HepG2 (cell line): ENCODE measurements around the gene LOC128125822.

Experiments
- KAT8 ChIP-seq: IDR thresholded peaks from 2 replicates; pipeline ENCODE4 v1.6.1; 2016; ENCODE audit warnings: missing genetic modification reagents, missing compliant biosample characterization
- MEIS2 ChIP-seq: sonication (generic); formaldehyde crosslinking; IDR thresholded peaks from 2 replicates; pipeline ENCODE4 v1.9.0; 2021; ENCODE audit warnings: mild to moderate bottlenecking, missing genetic modification reagents
- ZNF83 ChIP-seq: sonication (generic); formaldehyde crosslinking; IDR thresholded peaks from 2 replicates; pipeline ENCODE4 v1.4.0; 2020; ENCODE audit warnings: missing genetic modification reagents, mild to moderate bottlenecking, borderline replicate concordance
- TF ChIP-seq, protein P1 (sequence below), 2 experiments: sonication (generic) in 1 of 2; formaldehyde crosslinking in 1 of 2; IDR thresholded peaks; 2 replicates each; pipeline versions ENCODE4 v1.4.0 to v1.6.1; 2016 to 2020; ENCODE audit warnings: borderline replicate concordance in 1 of 2, low read depth in 1 of 2, mild to moderate bottlenecking in 1 of 2, missing genetic modification reagents in 1 of 2
- TF ChIP-seq, protein P2 (sequence below): IDR thresholded peaks from 2 replicates; pipeline ENCODE4 v1.6.1; 2016; ENCODE audit warnings: mild to moderate bottlenecking
- TF ChIP-seq, protein P3 (sequence below): IDR thresholded peaks from 2 replicates; pipeline ENCODE4 v1.6.1; 2016; ENCODE audit warnings: low read depth, control low read depth
- TF ChIP-seq, protein P4 (sequence below): IDR thresholded peaks from 2 replicates; pipeline ENCODE4 v1.6.1; 2016; ENCODE audit warnings: control low read depth
- TF ChIP-seq, protein P5 (sequence below): IDR thresholded peaks from 2 replicates; pipeline ENCODE4 v1.6.1; 2012; ENCODE audit warnings: low read depth, low read length, improper control_type of control experiment
- TF ChIP-seq, protein P6 (sequence below): sonication (generic); formaldehyde crosslinking; IDR thresholded peaks from 2 replicates; pipeline ENCODE4 v1.5.0; 2020; ENCODE audit warnings: mild to moderate bottlenecking, missing genetic modification reagents, borderline replicate concordance

LOC128125822 gene

DNA sequence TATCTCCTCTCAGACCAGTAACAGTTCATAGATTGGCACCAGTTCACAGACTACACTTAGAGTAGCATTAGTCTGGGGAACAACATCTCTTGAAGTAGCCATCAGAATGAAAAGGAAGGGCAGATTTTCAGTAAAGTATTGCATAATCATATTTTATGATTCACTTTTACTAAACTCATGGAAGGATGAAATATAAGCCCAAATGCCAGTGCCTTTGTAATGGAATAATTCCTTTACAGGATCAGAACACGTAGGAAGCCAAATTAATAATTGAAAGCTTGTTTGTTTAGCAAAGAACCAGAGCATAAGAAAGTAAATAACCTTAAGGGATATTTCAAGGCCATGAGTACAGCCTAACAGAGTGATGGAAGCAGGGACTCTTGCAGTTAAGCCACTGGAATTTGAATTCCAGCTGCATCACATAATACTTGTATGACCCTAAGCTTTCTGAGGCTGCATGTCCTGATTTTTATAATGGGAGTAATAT is 11.4 kb upstream of the LOC128125822 start (continued):
- TF ChIP-seq, protein P1, sequence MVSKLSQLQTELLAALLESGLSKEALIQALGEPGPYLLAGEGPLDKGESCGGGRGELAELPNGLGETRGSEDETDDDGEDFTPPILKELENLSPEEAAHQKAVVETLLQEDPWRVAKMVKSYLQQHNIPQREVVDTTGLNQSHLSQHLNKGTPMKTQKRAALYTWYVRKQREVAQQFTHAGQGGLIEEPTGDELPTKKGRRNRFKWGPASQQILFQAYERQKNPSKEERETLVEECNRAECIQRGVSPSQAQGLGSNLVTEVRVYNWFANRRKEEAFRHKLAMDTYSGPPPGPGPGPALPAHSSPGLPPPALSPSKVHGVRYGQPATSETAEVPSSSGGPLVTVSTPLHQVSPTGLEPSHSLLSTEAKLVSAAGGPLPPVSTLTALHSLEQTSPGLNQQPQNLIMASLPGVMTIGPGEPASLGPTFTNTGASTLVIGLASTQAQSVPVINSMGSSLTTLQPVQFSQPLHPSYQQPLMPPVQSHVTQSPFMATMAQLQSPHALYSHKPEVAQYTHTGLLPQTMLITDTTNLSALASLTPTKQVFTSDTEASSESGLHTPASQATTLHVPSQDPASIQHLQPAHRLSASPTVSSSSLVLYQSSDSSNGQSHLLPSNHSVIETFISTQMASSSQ (IDR thresholded peaks at IDR 0.05; ENCODE audit: low read depth), result peak; percentile 39; the same call in 1 of the 2 replicates
- TF ChIP-seq, protein P1 (CRISPR knock-in tag; IDR thresholded peaks at IDR 0.05; ENCODE audit: borderline replicate concordance), result no peak
- TF ChIP-seq, protein P2, sequence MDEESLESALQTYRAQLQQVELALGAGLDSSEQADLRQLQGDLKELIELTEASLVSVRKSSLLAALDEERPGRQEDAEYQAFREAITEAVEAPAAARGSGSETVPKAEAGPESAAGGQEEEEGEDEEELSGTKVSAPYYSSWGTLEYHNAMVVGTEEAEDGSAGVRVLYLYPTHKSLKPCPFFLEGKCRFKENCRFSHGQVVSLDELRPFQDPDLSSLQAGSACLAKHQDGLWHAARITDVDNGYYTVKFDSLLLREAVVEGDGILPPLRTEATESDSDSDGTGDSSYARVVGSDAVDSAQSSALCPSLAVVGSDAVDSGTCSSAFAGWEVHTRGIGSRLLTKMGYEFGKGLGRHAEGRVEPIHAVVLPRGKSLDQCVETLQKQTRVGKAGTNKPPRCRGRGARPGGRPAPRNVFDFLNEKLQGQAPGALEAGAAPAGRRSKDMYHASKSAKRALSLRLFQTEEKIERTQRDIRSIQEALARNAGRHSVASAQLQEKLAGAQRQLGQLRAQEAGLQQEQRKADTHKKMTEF (CRISPR knock-in tag), result no peak
- TF ChIP-seq, protein P3, sequence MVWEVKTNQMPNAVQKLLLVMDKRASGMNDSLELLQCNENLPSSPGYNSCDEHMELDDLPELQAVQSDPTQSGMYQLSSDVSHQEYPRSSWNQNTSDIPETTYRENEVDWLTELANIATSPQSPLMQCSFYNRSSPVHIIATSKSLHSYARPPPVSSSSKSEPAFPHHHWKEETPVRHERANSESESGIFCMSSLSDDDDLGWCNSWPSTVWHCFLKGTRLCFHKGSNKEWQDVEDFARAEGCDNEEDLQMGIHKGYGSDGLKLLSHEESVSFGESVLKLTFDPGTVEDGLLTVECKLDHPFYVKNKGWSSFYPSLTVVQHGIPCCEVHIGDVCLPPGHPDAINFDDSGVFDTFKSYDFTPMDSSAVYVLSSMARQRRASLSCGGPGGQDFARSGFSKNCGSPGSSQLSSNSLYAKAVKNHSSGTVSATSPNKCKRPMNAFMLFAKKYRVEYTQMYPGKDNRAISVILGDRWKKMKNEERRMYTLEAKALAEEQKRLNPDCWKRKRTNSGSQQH (CRISPR knock-in tag), result no peak
- TF ChIP-seq, protein P4, sequence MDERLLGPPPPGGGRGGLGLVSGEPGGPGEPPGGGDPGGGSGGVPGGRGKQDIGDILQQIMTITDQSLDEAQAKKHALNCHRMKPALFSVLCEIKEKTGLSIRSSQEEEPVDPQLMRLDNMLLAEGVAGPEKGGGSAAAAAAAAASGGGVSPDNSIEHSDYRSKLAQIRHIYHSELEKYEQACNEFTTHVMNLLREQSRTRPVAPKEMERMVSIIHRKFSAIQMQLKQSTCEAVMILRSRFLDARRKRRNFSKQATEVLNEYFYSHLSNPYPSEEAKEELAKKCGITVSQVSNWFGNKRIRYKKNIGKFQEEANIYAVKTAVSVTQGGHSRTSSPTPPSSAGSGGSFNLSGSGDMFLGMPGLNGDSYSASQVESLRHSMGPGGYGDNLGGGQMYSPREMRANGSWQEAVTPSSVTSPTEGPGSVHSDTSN (CRISPR knock-in tag), result no peak
- TF ChIP-seq, protein P5, sequence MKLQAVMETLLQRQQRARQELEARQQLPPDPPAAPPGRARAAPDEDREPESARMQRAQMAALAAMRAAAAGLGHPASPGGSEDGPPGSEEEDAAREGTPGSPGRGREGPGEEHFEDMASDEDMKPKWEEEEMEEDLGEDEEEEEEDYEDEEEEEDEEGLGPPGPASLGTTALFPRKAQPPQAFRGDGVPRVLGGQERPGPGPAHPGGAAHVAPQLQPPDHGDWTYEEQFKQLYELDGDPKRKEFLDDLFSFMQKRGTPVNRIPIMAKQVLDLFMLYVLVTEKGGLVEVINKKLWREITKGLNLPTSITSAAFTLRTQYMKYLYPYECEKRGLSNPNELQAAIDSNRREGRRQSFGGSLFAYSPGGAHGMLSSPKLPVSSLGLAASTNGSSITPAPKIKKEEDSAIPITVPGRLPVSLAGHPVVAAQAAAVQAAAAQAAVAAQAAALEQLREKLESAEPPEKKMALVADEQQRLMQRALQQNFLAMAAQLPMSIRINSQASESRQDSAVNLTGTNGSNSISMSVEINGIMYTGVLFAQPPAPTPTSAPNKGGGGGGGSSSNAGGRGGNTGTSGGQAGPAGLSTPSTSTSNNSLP, result peak; percentile 48; the same call in 1 of the 2 replicates
- TF ChIP-seq KAT8 (CRISPR knock-in tag) (no peak), MEIS2 (no peak), ZNF83 (CRISPR knock-in tag) (no peak)
- TF ChIP-seq, protein P6, sequence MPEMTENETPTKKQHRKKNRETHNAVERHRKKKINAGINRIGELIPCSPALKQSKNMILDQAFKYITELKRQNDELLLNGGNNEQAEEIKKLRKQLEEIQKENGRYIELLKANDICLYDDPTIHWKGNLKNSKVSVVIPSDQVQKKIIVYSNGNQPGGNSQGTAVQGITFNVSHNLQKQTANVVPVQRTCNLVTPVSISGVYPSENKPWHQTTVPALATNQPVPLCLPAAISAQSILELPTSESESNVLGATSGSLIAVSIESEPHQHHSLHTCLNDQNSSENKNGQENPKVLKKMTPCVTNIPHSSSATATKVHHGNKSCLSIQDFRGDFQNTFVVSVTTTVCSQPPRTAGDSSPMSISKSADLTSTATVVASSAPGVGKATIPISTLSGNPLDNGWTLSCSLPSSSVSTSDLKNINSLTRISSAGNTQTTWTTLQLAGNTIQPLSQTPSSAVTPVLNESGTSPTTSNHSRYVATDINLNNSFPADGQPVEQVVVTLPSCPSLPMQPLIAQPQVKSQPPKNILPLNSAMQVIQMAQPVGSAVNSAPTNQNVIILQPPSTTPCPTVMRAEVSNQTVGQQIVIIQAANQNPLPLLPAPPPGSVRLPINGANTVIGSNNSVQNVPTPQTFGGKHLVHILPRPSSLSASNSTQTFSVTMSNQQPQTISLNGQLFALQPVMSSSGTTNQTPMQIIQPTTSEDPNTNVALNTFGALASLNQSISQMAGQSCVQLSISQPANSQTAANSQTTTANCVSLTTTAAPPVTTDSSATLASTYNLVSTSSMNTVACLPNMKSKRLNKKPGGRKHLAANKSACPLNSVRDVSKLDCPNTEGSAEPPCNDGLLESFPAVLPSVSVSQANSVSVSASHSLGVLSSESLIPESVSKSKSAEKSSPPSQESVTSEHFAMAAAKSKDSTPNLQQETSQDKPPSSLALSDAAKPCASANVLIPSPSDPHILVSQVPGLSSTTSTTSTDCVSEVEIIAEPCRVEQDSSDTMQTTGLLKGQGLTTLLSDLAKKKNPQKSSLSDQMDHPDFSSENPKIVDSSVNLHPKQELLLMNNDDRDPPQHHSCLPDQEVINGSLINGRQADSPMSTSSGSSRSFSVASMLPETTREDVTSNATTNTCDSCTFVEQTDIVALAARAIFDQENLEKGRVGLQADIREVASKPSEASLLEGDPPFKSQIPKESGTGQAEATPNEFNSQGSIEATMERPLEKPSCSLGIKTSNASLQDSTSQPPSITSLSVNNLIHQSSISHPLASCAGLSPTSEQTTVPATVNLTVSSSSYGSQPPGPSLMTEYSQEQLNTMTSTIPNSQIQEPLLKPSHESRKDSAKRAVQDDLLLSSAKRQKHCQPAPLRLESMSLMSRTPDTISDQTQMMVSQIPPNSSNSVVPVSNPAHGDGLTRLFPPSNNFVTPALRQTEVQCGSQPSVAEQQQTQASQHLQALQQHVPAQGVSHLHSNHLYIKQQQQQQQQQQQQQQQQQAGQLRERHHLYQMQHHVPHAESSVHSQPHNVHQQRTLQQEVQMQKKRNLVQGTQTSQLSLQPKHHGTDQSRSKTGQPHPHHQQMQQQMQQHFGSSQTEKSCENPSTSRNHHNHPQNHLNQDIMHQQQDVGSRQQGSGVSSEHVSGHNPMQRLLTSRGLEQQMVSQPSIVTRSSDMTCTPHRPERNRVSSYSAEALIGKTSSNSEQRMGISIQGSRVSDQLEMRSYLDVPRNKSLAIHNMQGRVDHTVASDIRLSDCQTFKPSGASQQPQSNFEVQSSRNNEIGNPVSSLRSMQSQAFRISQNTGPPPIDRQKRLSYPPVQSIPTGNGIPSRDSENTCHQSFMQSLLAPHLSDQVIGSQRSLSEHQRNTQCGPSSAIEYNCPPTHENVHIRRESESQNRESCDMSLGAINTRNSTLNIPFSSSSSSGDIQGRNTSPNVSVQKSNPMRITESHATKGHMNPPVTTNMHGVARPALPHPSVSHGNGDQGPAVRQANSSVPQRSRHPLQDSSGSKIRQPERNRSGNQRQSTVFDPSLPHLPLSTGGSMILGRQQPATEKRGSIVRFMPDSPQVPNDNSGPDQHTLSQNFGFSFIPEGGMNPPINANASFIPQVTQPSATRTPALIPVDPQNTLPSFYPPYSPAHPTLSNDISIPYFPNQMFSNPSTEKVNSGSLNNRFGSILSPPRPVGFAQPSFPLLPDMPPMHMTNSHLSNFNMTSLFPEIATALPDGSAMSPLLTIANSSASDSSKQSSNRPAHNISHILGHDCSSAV, result no peak
